SU-DHL-6 (cell line): ENCODE results near the gene RNU1-3.
"Not testable (repeated sequence)": the region's sequence is repeated elsewhere in the genome, so short reads cannot be mapped to it uniquely, and the experiment has no call there.

Experiments used
- H2AFZ ChIP-seq: fragments of 200-600 bp; sonication (generic); 2 replicates; pipeline ENCODE4 v1.6.1; 2014; ENCODE audit warnings: low read depth, mild to moderate bottlenecking, moderate library complexity, mixed read lengths, antibody characterized with exemption, low read length; ENCODE audit not compliant: severe bottlenecking
- H3F3A ChIP-seq: fragments of 200-600 bp; shearing (Covaris generic); 2 replicates; pipeline ENCODE4 v1.6.0; 2016; ENCODE audit warnings: antibody characterized with exemption, mild to moderate bottlenecking; ENCODE audit not compliant: insufficient read depth
- H3K27ac ChIP-seq: fragments of 200-600 bp; sonication (generic); 2 replicates; pipeline ENCODE4 v1.5.1; 2016; ENCODE audit warnings: low read depth, mild to moderate bottlenecking, low read length, moderate library complexity, mixed read lengths
- H3K27me3 ChIP-seq: fragments of 200-600 bp; sonication (generic), shearing (Covaris generic); 2 replicates; pipeline ENCODE4 v1.6.0; 2014; ENCODE audit warnings: mild to moderate bottlenecking, low read length
- H3K36me3 ChIP-seq: fragments of 200-600 bp; sonication (generic); 2 replicates; pipeline ENCODE4 v1.6.1; 2014; ENCODE audit warnings: mild to moderate bottlenecking, low read length, mixed read lengths
- H3K4me2 ChIP-seq: fragments of 300-600, 200-600 bp; shearing (Covaris generic), sonication (generic); 2 replicates; pipeline ENCODE4 v1.6.0; 2014; ENCODE audit warnings: low read length, low read depth, mild to moderate bottlenecking; ENCODE audit not compliant: poor library complexity, severe bottlenecking
- H3K4me3 ChIP-seq: fragments of 200-600 bp; sonication (generic); 2 replicates; pipeline ENCODE4 v1.5.1; 2014; ENCODE audit warnings: antibody characterized with exemption, low read length, mild to moderate bottlenecking, mixed read lengths; ENCODE audit not compliant: insufficient read depth, poor library complexity, severe bottlenecking
- H3K79me2 ChIP-seq: fragments of 200-600 bp; sonication (generic); 2 replicates; pipeline ENCODE4 v1.6.1; 2014; ENCODE audit warnings: mild to moderate bottlenecking, low read length, moderate library complexity; ENCODE audit not compliant: insufficient read depth
- H3K9ac ChIP-seq: fragments of 200-600 bp; sonication (generic); 2 replicates; pipeline ENCODE4 v1.7.0; 2014; ENCODE audit warnings: mild to moderate bottlenecking, low read length
- H3K9me2 ChIP-seq: fragments of 200-600 bp; sonication (generic); replicated peaks from 2 replicates; pipeline ENCODE4 v1.6.1; 2014; ENCODE audit warnings: low read length; ENCODE audit not compliant: insufficient read depth
- H3K9me3 ChIP-seq: fragments of 200-600 bp; sonication (generic); 2 replicates; pipeline ENCODE4 v1.6.1; 2014; ENCODE audit warnings: low read length, mixed read lengths; ENCODE audit not compliant: insufficient read depth
- H4K20me1 ChIP-seq: fragments of 200-600 bp; sonication (generic); 2 replicates; pipeline ENCODE4 v1.6.1; 2014; ENCODE audit warnings: low read depth, mild to moderate bottlenecking, antibody characterized with exemption, low read length, moderate library complexity, mixed read lengths
- EZH2phosphoT487 ChIP-seq: fragments of 200-600 bp; sonication (generic), shearing (Covaris generic); conservative IDR thresholded peaks from 2 replicates; pipeline ENCODE4 v1.6.1; 2018; ENCODE audit warnings: mild to moderate bottlenecking, antibody characterized with exemption, low read length, moderate library complexity, mixed read lengths
- TF ChIP-seq, protein P1 (sequence below): fragments of 200-600 bp; sonication (generic); IDR thresholded peaks from one replicate; pipeline ENCODE4 v1.5.1; 2017; ENCODE audit warnings: antibody characterized with exemption, mild to moderate bottlenecking, low read length, moderate library complexity; ENCODE audit not compliant: insufficient read depth, poor library complexity, severe bottlenecking

Gene RNU1-3

DNA sequence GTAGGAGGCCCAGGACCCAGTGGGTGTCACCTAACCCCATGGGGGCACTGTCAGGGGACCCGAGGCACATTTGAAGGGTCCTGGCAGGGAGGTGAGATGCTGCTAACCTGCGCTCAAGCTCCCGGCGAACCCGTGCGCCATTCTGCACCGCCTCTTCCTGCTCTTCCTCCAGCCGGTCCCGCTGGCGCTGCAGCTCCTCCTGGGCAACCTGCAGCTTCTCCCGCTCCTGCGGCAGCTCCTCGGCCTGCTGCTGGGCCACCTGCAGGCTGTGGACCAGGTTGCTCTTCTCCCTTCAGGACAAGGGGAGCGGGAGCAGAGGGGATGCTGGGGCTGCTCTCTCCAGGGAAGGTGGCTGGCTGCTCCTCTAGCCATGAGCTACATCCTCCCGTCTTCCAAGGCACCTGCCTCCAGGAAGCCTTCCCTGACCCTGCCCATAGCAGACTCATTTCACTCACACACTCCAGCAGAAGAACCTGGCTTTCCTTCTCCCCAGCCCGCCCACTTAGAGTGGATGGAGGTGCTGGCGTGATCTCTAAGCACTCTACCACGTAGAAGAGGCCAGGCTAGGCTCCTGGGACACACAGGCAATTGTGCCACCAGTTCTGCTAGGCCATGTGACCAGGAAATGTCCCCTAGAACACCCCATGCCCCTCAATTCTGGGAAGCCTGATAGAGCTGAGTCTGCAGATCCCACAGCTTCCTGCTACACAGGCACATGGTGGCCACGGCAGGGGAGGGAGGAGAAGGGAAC, 38.2 kb downstream of the RNU1-3 start:
- H3K27me3 ChIP-seq, result no peaks in the 10 kb centered on the region
- H4K20me1 ChIP-seq, result no peaks in the 10 kb centered on the region
- H3K27ac ChIP-seq, result no peak overlapping the region
- TF ChIP-seq, protein P1, sequence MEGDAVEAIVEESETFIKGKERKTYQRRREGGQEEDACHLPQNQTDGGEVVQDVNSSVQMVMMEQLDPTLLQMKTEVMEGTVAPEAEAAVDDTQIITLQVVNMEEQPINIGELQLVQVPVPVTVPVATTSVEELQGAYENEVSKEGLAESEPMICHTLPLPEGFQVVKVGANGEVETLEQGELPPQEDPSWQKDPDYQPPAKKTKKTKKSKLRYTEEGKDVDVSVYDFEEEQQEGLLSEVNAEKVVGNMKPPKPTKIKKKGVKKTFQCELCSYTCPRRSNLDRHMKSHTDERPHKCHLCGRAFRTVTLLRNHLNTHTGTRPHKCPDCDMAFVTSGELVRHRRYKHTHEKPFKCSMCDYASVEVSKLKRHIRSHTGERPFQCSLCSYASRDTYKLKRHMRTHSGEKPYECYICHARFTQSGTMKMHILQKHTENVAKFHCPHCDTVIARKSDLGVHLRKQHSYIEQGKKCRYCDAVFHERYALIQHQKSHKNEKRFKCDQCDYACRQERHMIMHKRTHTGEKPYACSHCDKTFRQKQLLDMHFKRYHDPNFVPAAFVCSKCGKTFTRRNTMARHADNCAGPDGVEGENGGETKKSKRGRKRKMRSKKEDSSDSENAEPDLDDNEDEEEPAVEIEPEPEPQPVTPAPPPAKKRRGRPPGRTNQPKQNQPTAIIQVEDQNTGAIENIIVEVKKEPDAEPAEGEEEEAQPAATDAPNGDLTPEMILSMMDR, result no peak
- no peak for TF ChIP-seq EZH2phosphoT487
- no peak overlapping the region for H3K4me3 ChIP-seq
- H3K79me2 ChIP-seq, result no peaks in the 10 kb centered on the region
- no peak overlapping the region for H2AFZ ChIP-seq
- no peak overlapping the region for H3K4me2 ChIP-seq
- no peaks in the 10 kb centered on the region for H3K9me3 ChIP-seq
- no peak overlapping the region for H3K9ac ChIP-seq
- no peaks in the 10 kb centered on the region for H3K9me2 ChIP-seq
- no peaks in the 10 kb centered on the region for H3K36me3 ChIP-seq
- no peaks in the 10 kb centered on the region for H3F3A ChIP-seq

DNA sequence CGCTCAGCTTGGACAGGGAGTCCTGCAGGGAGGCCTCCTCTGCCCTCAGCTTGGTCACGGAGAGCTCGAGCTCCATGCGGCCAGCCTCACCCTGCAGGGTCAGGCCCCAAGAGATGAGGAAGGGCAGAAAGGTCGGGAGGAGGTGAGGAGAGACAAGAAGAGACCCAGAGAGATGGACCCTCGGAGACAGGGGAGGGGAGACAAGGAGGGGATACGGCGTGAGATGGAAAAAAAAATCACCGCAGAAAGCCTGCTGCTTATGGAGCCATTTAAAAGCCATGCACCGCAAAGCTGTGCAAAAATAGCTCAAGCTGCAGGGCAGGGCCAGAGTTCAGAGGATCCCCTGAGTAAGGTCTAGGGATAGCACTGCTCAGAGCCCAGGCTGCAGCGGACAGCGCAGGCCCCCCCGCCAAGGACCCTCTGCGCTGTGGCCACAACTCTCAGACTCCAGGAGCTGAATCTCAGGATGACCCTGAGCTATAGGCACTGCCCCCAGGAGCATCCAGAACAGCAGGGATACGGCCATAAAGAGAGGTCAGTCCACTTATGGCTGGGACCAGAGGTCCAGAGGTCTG, 40.3 kb downstream of the RNU1-3 start:
- not testable (repeated sequence) for H3K9me3 ChIP-seq, H3F3A ChIP-seq, H3K36me3 ChIP-seq, H2AFZ ChIP-seq, H3K27me3 ChIP-seq, H4K20me1 ChIP-seq, H3K4me3 ChIP-seq, H3K79me2 ChIP-seq, H3K9ac ChIP-seq, H3K27ac ChIP-seq, H3K4me2 ChIP-seq, H3K9me2 ChIP-seq

DNA sequence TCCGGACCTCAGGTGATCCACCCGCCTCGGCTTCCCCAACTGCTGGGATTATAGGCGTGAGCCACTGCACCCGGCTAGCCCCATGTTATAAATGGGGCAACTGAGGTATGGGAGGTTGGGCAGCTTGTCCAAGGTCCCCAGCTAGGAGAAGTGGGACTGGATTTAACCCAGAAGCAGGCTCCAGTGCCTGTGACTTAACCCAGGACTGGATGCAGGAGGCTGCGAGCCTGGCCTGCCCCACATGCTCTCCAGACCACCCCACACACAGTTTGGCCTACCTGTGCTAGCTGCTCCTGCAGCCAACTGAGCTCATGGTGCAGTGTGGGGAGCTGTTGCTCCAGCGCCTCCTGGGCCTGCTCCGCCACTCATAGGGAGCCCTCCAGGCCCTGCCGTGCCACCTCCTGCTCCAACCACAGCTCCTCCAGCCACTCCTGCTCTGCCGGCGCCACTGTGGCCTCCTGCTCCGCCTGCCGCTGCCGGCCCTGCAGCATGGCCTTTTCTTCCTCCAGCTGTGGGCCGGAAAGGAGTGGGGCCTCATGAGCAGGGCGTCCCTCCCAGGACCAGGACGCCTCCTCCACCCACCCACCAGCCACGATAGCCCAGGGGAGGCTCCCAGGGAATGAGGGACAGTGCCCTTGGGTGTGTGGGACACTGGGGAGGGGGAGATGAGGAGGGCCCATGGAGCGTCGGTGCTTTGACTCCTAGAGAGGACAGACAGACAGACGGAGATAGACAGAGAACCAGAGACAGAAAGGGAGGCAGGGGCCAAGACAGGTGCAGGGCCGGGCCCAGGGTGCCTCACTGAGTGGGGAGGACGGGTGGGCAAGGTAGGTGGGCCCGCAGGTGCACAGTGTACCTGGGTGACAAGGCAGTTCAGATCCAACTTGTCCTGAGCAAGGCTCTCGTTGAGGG, 41.0 kb downstream of the RNU1-3 start:
- TF ChIP-seq, protein P1, result no peak
- no peak for TF ChIP-seq EZH2phosphoT487
- H2AFZ ChIP-seq, result no peak overlapping the region
- no peak overlapping the region for H3K27ac ChIP-seq
- H3K4me2 ChIP-seq, result no peak overlapping the region
- H3K27me3 ChIP-seq, result no peaks in the 10 kb centered on the region
- no peaks in the 10 kb centered on the region for H3K9me3 ChIP-seq
- no peaks in the 10 kb centered on the region for H3K36me3 ChIP-seq
- no peak overlapping the region for H3K9ac ChIP-seq
- no peaks in the 10 kb centered on the region for H3K79me2 ChIP-seq
- no peaks in the 10 kb centered on the region for H3F3A ChIP-seq
- H3K4me3 ChIP-seq, result no peak overlapping the region
- H3K9me2 ChIP-seq, result no peaks in the 10 kb centered on the region
- no peaks in the 10 kb centered on the region for H4K20me1 ChIP-seq

DNA sequence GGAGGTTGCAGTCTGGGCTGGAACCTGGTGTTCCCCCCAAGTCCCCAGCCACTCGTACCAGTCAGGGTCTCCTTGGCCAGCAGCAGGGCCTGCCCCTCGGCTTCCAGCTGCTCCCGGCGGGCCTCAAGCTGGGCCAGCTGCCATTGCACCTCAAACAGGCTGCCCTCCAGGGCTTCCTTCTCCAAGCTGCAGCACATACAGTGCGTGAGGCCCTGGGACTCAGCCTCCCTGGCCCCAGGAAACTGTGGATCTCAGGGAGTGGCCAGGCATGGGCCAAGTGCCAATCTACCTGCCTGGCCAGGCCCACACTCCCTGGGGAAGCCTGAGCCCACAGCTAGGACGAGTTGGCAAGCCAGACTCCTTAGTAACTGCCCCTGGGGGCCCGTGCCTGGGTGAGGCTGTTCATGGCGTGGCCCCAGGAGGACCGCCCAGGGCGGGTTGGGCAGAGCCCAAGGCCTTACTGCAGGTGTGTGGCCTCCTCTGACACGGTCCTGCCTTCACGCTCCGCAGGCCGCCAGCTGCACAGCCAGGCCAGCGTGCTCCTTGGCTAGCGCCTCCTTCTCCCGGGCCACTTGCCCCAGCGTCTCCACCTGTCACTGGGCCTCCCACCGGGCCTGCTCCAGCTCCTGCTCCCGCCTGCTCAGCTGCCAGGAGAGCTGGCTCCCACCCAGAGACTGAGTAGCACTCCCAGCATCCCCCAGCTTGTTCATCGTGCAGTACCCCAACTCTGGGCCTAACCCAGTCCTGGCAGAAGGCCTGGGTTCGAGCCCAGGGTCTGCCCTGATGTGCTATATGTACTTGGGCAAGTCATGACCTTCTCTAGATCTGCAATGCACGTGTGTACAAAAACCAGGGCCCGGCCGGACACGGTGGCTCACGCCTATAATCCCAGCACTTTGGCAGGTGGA, 42.7 kb downstream of the RNU1-3 start:
- H3K36me3 ChIP-seq, H3K9ac ChIP-seq, H3F3A ChIP-seq, H3K4me3 ChIP-seq, H3K27me3 ChIP-seq, H3K9me3 ChIP-seq, H3K4me2 ChIP-seq, H2AFZ ChIP-seq, H3K79me2 ChIP-seq, H3K27ac ChIP-seq, H3K9me2 ChIP-seq, H4K20me1 ChIP-seq: not testable (repeated sequence)

DNA sequence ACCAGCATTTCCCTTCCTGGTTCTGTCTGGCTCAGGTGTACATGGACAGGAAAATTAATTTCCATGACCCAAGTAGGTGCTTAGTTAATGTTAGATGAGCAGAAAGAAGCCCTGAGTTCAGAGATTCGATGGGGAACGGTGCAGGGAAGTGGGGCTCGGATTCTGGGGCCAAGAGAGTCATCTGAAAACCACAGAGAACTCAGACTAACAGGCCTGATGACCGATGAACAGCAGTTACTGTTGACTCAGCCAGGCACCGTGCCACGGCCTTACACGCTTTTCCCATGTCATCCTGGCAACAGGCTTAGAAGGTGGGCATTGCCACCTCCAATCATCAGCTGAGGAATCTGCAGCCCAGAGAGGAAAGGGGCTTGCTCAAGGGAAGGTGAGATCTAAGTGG, 43.4 kb downstream of the RNU1-3 start:
- H2AFZ ChIP-seq, H3K9me3 ChIP-seq, H3K9me2 ChIP-seq, H3K27ac ChIP-seq, H3K36me3 ChIP-seq, H3K4me3 ChIP-seq, H3K9ac ChIP-seq, H3K4me2 ChIP-seq, H3K79me2 ChIP-seq, H3F3A ChIP-seq, H3K27me3 ChIP-seq, H4K20me1 ChIP-seq: not testable (repeated sequence)
